Non-pigmented ciliary epithelial cell (primary cell): Measurements from ENCODE around the gene TMEM125.

Experiments used
- DNase-seq: peaks from one replicate; pipeline ENCODE4 v3.0.0-alpha.2; 2010; ENCODE audit warnings: low read depth

TMEM125 gene

GRCh38 chr1:43312212-43312623 lies 42.4 kb downstream of the TMEM125 start:
- DNase-seq, result no peak

- DNase-seq, result no peak
These were observed 43.1 kb downstream of the TMEM125 start for GRCh38 chr1:43312663-43313515.

GRCh38 chr1:43313771-43314170 lies 44.0 kb downstream of the TMEM125 start:
- no peak for DNase-seq

- DNase-seq, result no peak
These were observed 44.5 kb downstream of the TMEM125 start for GRCh38 chr1:43314233-43314632.

GRCh38 chr1:43315481-43315880 lies 45.7 kb downstream of the TMEM125 start:
- DNase-seq, result no peak

GRCh38 chr1:43315963-43316737 lies 46.4 kb downstream of the TMEM125 start:
- no peak for DNase-seq

GRCh38 chr1:43316738-43317520 lies 47.1 kb downstream of the TMEM125 start:
- DNase-seq, result no peak

- no peak for DNase-seq
These were observed 48.2 kb downstream of the TMEM125 start for GRCh38 chr1:43317817-43318471.

- DNase-seq, result no peak
These were observed 49.0 kb downstream of the TMEM125 start for GRCh38 chr1:43318831-43319230.

- no peak for DNase-seq
These were observed 49.5 kb downstream of the TMEM125 start for GRCh38 chr1:43319288-43319687.

GRCh38 chr1:43319766-43320165 lies 50.0 kb downstream of the TMEM125 start:
- no peak for DNase-seq

GRCh38 chr1:43321331-43321891 lies 51.6 kb downstream of the TMEM125 start:
- DNase-seq, result no peak

- DNase-seq, result no peak
These were observed 52.7 kb downstream of the TMEM125 start for GRCh38 chr1:43322506-43322905.
